SU-DHL-6 (cell line): Measurements from ENCODE around the gene CLDN17.

Source experiments
- H2AFZ ChIP-seq: fragments of 200-600 bp; sonication (generic); 2 replicates; pipeline ENCODE4 v1.6.1; 2014; ENCODE audit warnings: low read depth, mild to moderate bottlenecking, moderate library complexity, mixed read lengths, antibody characterized with exemption, low read length; ENCODE audit not compliant: severe bottlenecking
- H3F3A ChIP-seq: fragments of 200-600 bp; shearing (Covaris generic); 2 replicates; pipeline ENCODE4 v1.6.0; 2016; ENCODE audit warnings: antibody characterized with exemption, mild to moderate bottlenecking; ENCODE audit not compliant: insufficient read depth
- H3K27ac ChIP-seq: fragments of 200-600 bp; sonication (generic); 2 replicates; pipeline ENCODE4 v1.5.1; 2016; ENCODE audit warnings: low read depth, mild to moderate bottlenecking, low read length, moderate library complexity, mixed read lengths
- H3K27me3 ChIP-seq: fragments of 200-600 bp; sonication (generic), shearing (Covaris generic); 2 replicates; pipeline ENCODE4 v1.6.0; 2014; ENCODE audit warnings: mild to moderate bottlenecking, low read length
- H3K36me3 ChIP-seq: fragments of 200-600 bp; sonication (generic); 2 replicates; pipeline ENCODE4 v1.6.1; 2014; ENCODE audit warnings: mild to moderate bottlenecking, low read length, mixed read lengths
- H3K4me2 ChIP-seq: fragments of 300-600, 200-600 bp; shearing (Covaris generic), sonication (generic); 2 replicates; pipeline ENCODE4 v1.6.0; 2014; ENCODE audit warnings: low read length, low read depth, mild to moderate bottlenecking; ENCODE audit not compliant: poor library complexity, severe bottlenecking
- H3K4me3 ChIP-seq: fragments of 200-600 bp; sonication (generic); 2 replicates; pipeline ENCODE4 v1.5.1; 2014; ENCODE audit warnings: antibody characterized with exemption, low read length, mild to moderate bottlenecking, mixed read lengths; ENCODE audit not compliant: insufficient read depth, poor library complexity, severe bottlenecking
- H3K79me2 ChIP-seq: fragments of 200-600 bp; sonication (generic); 2 replicates; pipeline ENCODE4 v1.6.1; 2014; ENCODE audit warnings: mild to moderate bottlenecking, low read length, moderate library complexity; ENCODE audit not compliant: insufficient read depth
- H3K9ac ChIP-seq: fragments of 200-600 bp; sonication (generic); 2 replicates; pipeline ENCODE4 v1.7.0; 2014; ENCODE audit warnings: mild to moderate bottlenecking, low read length
- H3K9me2 ChIP-seq: fragments of 200-600 bp; sonication (generic); replicated peaks from 2 replicates; pipeline ENCODE4 v1.6.1; 2014; ENCODE audit warnings: low read length; ENCODE audit not compliant: insufficient read depth
- H3K9me3 ChIP-seq: fragments of 200-600 bp; sonication (generic); 2 replicates; pipeline ENCODE4 v1.6.1; 2014; ENCODE audit warnings: low read length, mixed read lengths; ENCODE audit not compliant: insufficient read depth
- H4K20me1 ChIP-seq: fragments of 200-600 bp; sonication (generic); 2 replicates; pipeline ENCODE4 v1.6.1; 2014; ENCODE audit warnings: low read depth, mild to moderate bottlenecking, antibody characterized with exemption, low read length, moderate library complexity, mixed read lengths
- CTCF ChIP-seq: fragments of 200-600 bp; sonication (generic); IDR thresholded peaks from one replicate; pipeline ENCODE4 v1.5.1; 2017; ENCODE audit warnings: antibody characterized with exemption, mild to moderate bottlenecking, low read length, moderate library complexity; ENCODE audit not compliant: insufficient read depth, poor library complexity, severe bottlenecking
- EZH2phosphoT487 ChIP-seq: fragments of 200-600 bp; sonication (generic), shearing (Covaris generic); conservative IDR thresholded peaks from 2 replicates; pipeline ENCODE4 v1.6.1; 2018; ENCODE audit warnings: mild to moderate bottlenecking, antibody characterized with exemption, low read length, moderate library complexity, mixed read lengths

CLDN17 gene

DNA sequence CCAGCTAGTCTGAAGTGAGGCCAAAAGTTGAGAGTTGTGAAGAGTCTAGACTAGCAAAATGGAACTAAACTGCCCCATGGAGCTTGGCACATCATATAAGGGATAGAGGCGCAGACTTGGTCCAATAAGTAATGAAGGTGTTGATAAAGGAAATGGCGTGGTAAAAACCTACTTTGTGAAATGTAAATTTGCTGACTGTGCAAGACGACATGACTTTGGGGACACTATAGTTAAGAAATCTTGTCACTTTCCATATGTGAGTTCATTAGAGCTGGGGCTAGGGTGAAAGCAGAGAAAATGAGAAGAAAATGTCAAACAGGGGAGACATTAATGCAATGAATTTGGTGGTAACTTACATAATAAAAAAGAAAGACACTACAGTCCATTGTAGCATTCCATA is 50.1 kb downstream of the CLDN17 start:
- no peaks in the 10 kb centered on the region for H3K9me3 ChIP-seq
- no peak for TF ChIP-seq EZH2phosphoT487
- TF ChIP-seq CTCF, result no peak

More for the DNA sequence above, 50.1 kb downstream of the CLDN17 start:
- no peak overlapping the region for H2AFZ ChIP-seq
- H3K36me3 ChIP-seq, result no peaks in the 10 kb centered on the region
- no peaks in the 10 kb centered on the region for H4K20me1 ChIP-seq
- H3K27ac ChIP-seq, result no peak overlapping the region
- no peaks in the 10 kb centered on the region for H3F3A ChIP-seq
- H3K79me2 ChIP-seq, result no peaks in the 10 kb centered on the region
- no peak overlapping the region for H3K9ac ChIP-seq
- H3K9me2 ChIP-seq, result no peaks in the 10 kb centered on the region; the same call in 1 of the 2 replicates
- no peak overlapping the region for H3K4me3 ChIP-seq
- H3K27me3 ChIP-seq, result no peaks in the 10 kb centered on the region
- H3K4me2 ChIP-seq, result no peak overlapping the region
